IMR-90 (cell line): ENCODE data around the gene SAT2. TPM values are rescaled to one million over a fixed set of nuclear protein-coding genes. Genes with fewer than 3 reads are reported as not detected.

ENCODE experiments used
- ATAC-seq: fragments of 200-7000 bp; cut with Tn5 transposase; 2 replicates; pipeline ENCODE4 v1.9.1; 2020; ENCODE audit warnings: low read depth, mild to moderate bottlenecking, moderate library complexity
- BruUV-seq: library from RNA; stranded (reverse); fragments of 400-500 nt; replicated peaks from 2 replicates; lab custom pipeline; 2021; lab: Mats Ljungman, UMichigan
- CTCF ChIA-PET: fragments of 300-600 bp; formaldehyde crosslinking; extraction: SDS; loops from one replicate; lab custom pipeline; 2021; ENCODE audit warnings: antibody characterized with exemption; lab: Yijun Ruan, JAX
- POLR2A ChIA-PET: fragments of 300-600 bp; sonication (Branson Sonifier 250); formaldehyde crosslinking; loops from one replicate; lab custom pipeline; 2022; ENCODE audit warnings: antibody characterized with exemption; ENCODE audit not compliant: unreplicated experiment; lab: Charles Lee
- DNase-seq: peaks from one replicate; pipeline ENCODE4 v3.0.0; 2013
- H2AFZ ChIP-seq: replicated peaks from 2 replicates; pipeline ENCODE3; 2013; ENCODE audit warnings: low read length, mild to moderate bottlenecking; ENCODE audit not compliant: poor library complexity
- H2AK5ac ChIP-seq: 2 replicates; pipeline ENCODE4 v1.6.1; 2013; ENCODE audit warnings: low read depth, low read length, inconsistent platforms
- H2AK9ac ChIP-seq: replicated peaks from 2 replicates; pipeline ENCODE3; 2013; ENCODE audit warnings: mild to moderate bottlenecking, low read depth, low read length, moderate library complexity; ENCODE audit not compliant: poor library complexity
- H2BK120ac ChIP-seq: 2 replicates; pipeline ENCODE4 v1.6.1; 2013; ENCODE audit warnings: low read depth, low read length, inconsistent platforms
- H2BK15ac ChIP-seq: 3 replicates; pipeline ENCODE4 v1.6.1; 2013; ENCODE audit warnings: low read depth, low read length, inconsistent platforms
- H2BK20ac ChIP-seq: 2 replicates; pipeline ENCODE4 v1.6.1; 2013; ENCODE audit warnings: low read depth, mild to moderate bottlenecking, inconsistent platforms, low read length, moderate library complexity
- H2BK5ac ChIP-seq: 2 replicates; pipeline ENCODE4 v1.6.1; 2013; ENCODE audit warnings: mild to moderate bottlenecking, low read depth, low read length, inconsistent platforms; ENCODE audit not compliant: poor library complexity, severe bottlenecking
- H3K14ac ChIP-seq: replicated peaks from 2 replicates; pipeline ENCODE4 v1.6.1; 2013; ENCODE audit warnings: low read depth, low read length, inconsistent platforms
- H3K18ac ChIP-seq: 2 replicates; pipeline ENCODE4 v1.6.1; 2013; ENCODE audit warnings: low read depth, low read length, control low read depth
- H3K23ac ChIP-seq: 2 replicates; pipeline ENCODE4 v1.6.1; 2013; ENCODE audit warnings: low read depth, low read length, inconsistent platforms
- H3K27ac ChIP-seq: 2 replicates; pipeline ENCODE4 v1.5.1; 2013; ENCODE audit warnings: mild to moderate bottlenecking, control low read depth, low read length; ENCODE audit not compliant: insufficient read depth
- H3K27me3 ChIP-seq: 2 replicates; pipeline ENCODE4 v1.6.1; 2013; ENCODE audit warnings: low read length; ENCODE audit not compliant: control insufficient read depth, insufficient read depth
- H3K36me3 ChIP-seq: 2 replicates; pipeline ENCODE4 v1.6.1; 2013; ENCODE audit warnings: low read length, mixed read lengths; ENCODE audit not compliant: control insufficient read depth, insufficient read depth
- H3K4ac ChIP-seq: 2 replicates; pipeline ENCODE4 v1.6.1; 2013; ENCODE audit warnings: low read depth, low read length, inconsistent platforms
- H3K4me1 ChIP-seq: 2 replicates; pipeline ENCODE4 v1.6.1; 2013; ENCODE audit warnings: low read length, mixed read lengths; ENCODE audit not compliant: control insufficient read depth, insufficient read depth
- H3K4me2 ChIP-seq: 2 replicates; pipeline ENCODE4 v1.6.1; 2013; ENCODE audit warnings: low read depth, mild to moderate bottlenecking, control low read depth, low read length, moderate library complexity
- H3K4me3 ChIP-seq: 2 replicates; pipeline ENCODE4 v1.5.1; 2013; ENCODE audit warnings: low read depth, mild to moderate bottlenecking, control low read depth, low read length, moderate library complexity; ENCODE audit not compliant: insufficient read depth
- H3K56ac ChIP-seq: 2 replicates; pipeline ENCODE4 v1.6.1; 2013; ENCODE audit warnings: low read length, inconsistent platforms; ENCODE audit not compliant: insufficient read depth; ENCODE audit errors: extremely low read depth
- H3K79me1 ChIP-seq, 2 experiments: 2 replicates each; pipeline ENCODE4 v1.6.1; 2013; ENCODE audit warnings: low read length in 2 of 2, inconsistent platforms in 1 of 2, low read depth in 1 of 2
- H3K9ac ChIP-seq: 2 replicates; pipeline ENCODE4 v1.6.1; 2013; ENCODE audit warnings: low read depth, low read length, control low read depth
- H3K9me1 ChIP-seq: 2 replicates; pipeline ENCODE4 v1.6.1; 2013; ENCODE audit warnings: low read length, inconsistent platforms; ENCODE audit not compliant: insufficient read depth
- H3K9me3 ChIP-seq: 2 replicates; pipeline ENCODE4 v1.6.1; 2013; ENCODE audit warnings: low read length; ENCODE audit not compliant: control insufficient read depth, insufficient read depth
- H4K20me1 ChIP-seq: 2 replicates; pipeline ENCODE4 v1.6.1; 2013; ENCODE audit warnings: low read length, inconsistent platforms; ENCODE audit not compliant: insufficient read depth
- H4K5ac ChIP-seq: 2 replicates; pipeline ENCODE4 v1.6.1; 2013; ENCODE audit warnings: mild to moderate bottlenecking, low read depth, low read length, control low read depth
- H4K8ac ChIP-seq, 2 experiments: 2 replicates each; pipeline ENCODE4 v1.6.1; 2013; ENCODE audit warnings: low read depth in 2 of 2, low read length in 2 of 2, control low read depth in 1 of 2, inconsistent platforms in 1 of 2
- H4K91ac ChIP-seq: 2 replicates; pipeline ENCODE4 v1.6.1; 2013; ENCODE audit warnings: low read depth, low read length, inconsistent platforms; ENCODE audit not compliant: insufficient read depth
- MAFK ChIP-seq: IDR thresholded peaks from 2 replicates; pipeline ENCODE4 v1.6.1; 2012; ENCODE audit warnings: low read depth, low read length, improper control_type of control experiment
- RAD21 ChIP-seq: IDR thresholded peaks from 2 replicates; pipeline ENCODE4 v1.6.1; 2012; ENCODE audit warnings: low read length, improper control_type of control experiment
- SMC3 ChIP-seq: fragments of 150-350 bp; IDR thresholded peaks from 2 replicates; pipeline ENCODE4 v1.6.1; 2016; ENCODE audit warnings: low read depth, mild to moderate bottlenecking, antibody characterized with exemption, low read length, moderate library complexity
- WGBS, 2 experiments: methylation state at CpG; one replicate each; pipeline versions ENCODE4 v1.1.5 to v1.1.7; 2013; ENCODE audit warnings: missing lambda C conversion rate in 2 of 2; ENCODE audit not compliant: insufficient read length in 1 of 2; ENCODE audit errors: extremely low coverage in 2 of 2; 5-methylcytosine and 5-hydroxymethylcytosine counted together
- dilution Hi-C: fragments of 300-500 bp; cut with HindIII; formaldehyde crosslinking; loops from one replicate; pipeline ENCODE4 v1.14.3; 2018; ENCODE audit warnings: low sequenced_read_pairs; ENCODE audit not compliant: unreplicated experiment
- in situ Hi-C: fragments of 300-500 bp; cut with MboI; formaldehyde crosslinking; loops from 3 replicates; pipeline ENCODE4 v1.14.3; 2019; ENCODE audit warnings: low sequenced_read_pairs, inconsistent platforms, mixed read lengths
- intact Hi-C: fragments of 100-400 bp; cut with micrococcal nuclease; formaldehyde crosslinking; loops from 2 replicates; pipeline ENCODE4 v1.10.0; 2022
- polyA plus RNA-seq, 3 experiments: library from polyadenylated mRNA; depleted of rRNA; stranded (reverse); fragments of >200 nt; gene quantifications; 2 replicates each; pipeline ENCODE4 v1.2.3, GENCODE V29; 2012; ENCODE audit warnings: low replicate concordance in 1 of 3
- total RNA-seq: library from RNA; depleted of rRNA; stranded (reverse); fragments of >200 nt; gene quantifications from 2 replicates; pipeline ENCODE4 v1.2.3, GENCODE V29; 2012

The SAT2 gene
- total and polyA plus RNA-seq, 2 of the 4 experiments (the other 2 are of a cell fraction) = 20.4 to 45.9 TPM

GRCh38 chr17:7676533-7676932 lies 48.9 kb upstream of the SAT2 start:
- Histone ChIP-seq H3K27me3 (no peaks in the 10 kb centered on the region), H3K56ac (no peak overlapping the region), H3K27ac (no peak overlapping the region), H3K4me2 (no peak overlapping the region), H4K5ac (no peak overlapping the region), H4K91ac (no peak overlapping the region), H3K9ac (no peak overlapping the region), H2BK5ac (no peak overlapping the region), H3K18ac (no peak overlapping the region), H2AFZ (no peak overlapping the region), H3K4me1 (no peaks in the 10 kb centered on the region), H3K9me3 (peaks cover 9% of the 10 kb centered on the region), H2AK9ac (no peak overlapping the region), H2BK20ac (no peak overlapping the region), H4K20me1 (peaks cover 3% of the 10 kb centered on the region; the same call in 1 of the 2 replicates), H3K9me1 (no peaks in the 10 kb centered on the region; the same call in 1 of the 2 replicates), H3K36me3 (peaks cover 33% of the 10 kb centered on the region), H3K79me1 (peaks cover 7 to 33% of the 10 kb centered on the region in 2 experiments; a peak in 3 of 4 replicates), H4K8ac (no peak overlapping the region), H3K23ac (no peak overlapping the region), H2AK5ac (no peak overlapping the region), H3K14ac (no peak overlapping the region), H2BK120ac (no peak overlapping the region), H3K4ac (no peak overlapping the region), H3K4me3 (no peak overlapping the region), H2BK15ac (no peak overlapping the region)
- CTCF ChIA-PET = no interaction called here
- DNase-seq (no peak), ATAC-seq (no peak)
- intact Hi-C loops = no loop called here
- in situ Hi-C loops = no loop called here
- POLR2A ChIA-PET = no interaction called here
- BruUV-seq = no TSS peak
- dilution Hi-C loops = no loop called here
- TF ChIP-seq SMC3 (no peak), RAD21 (no peak), MAFK (no peak)
- WGBS, 2 experiments = 60% methylated on average over 2 of the region's 5 CpGs; no CpG with 5 or more reads in 1 of the 2 experiments
